Lung (tissue), 12 donors: ENCODE measurements around the gene GCGR. TPM values are rescaled to one million over a fixed set of nuclear protein-coding genes. Genes with fewer than 3 reads are reported as not detected.

Experiments
- ATAC-seq: fragments of 200-7000 bp; cut with Tn5 transposase; one replicate; pipeline ENCODE4 v1.9.1; 2020; ENCODE audit warnings: moderate number of reproducible peaks; ENCODE audit not compliant: insufficient read depth, low FRiP score
- DNase-seq, 3 donors: peaks; one replicate each; pipeline ENCODE4 v3.0.0-alpha.2; 2013 to 2017
- H3K27ac ChIP-seq, 2 donors: one replicate each; pipeline ENCODE4 v1.5.1; 2013; ENCODE audit warnings: mild to moderate bottlenecking in 2 of 2, moderate library complexity in 2 of 2, control low read depth in 1 of 2, inconsistent platforms in 1 of 2, low read depth in 1 of 2, low read length in 1 of 2
- H3K27me3 ChIP-seq, 3 donors: one replicate each; pipeline ENCODE4 v1.5.1; 2013; ENCODE audit warnings: low read length in 2 of 3; ENCODE audit not compliant: control insufficient read depth in 3 of 3, insufficient read depth in 3 of 3
- H3K36me3 ChIP-seq, 4 donors: one replicate each; pipeline ENCODE4 v1.5.1; 2013; ENCODE audit warnings: low read length in 4 of 4, mild to moderate bottlenecking in 1 of 4, moderate library complexity in 1 of 4; ENCODE audit not compliant: control insufficient read depth in 4 of 4, insufficient read depth in 4 of 4
- H3K4me1 ChIP-seq, 5 donors: one replicate each; pipeline ENCODE4 v1.5.1; 2013; ENCODE audit warnings: low read length in 5 of 5, mild to moderate bottlenecking in 2 of 5, moderate library complexity in 1 of 5; ENCODE audit not compliant: control insufficient read depth in 5 of 5, insufficient read depth in 5 of 5
- H3K4me3 ChIP-seq: one replicate; pipeline ENCODE4 v1.5.1; 2013; ENCODE audit warnings: mild to moderate bottlenecking, control low read depth, moderate library complexity
- H3K9ac ChIP-seq, 2 donors: one replicate each; pipeline ENCODE4 v1.5.1; 2013; ENCODE audit warnings: low read length in 2 of 2, control low read depth in 1 of 2; ENCODE audit not compliant: insufficient read depth in 1 of 2
- H3K9me3 ChIP-seq, 4 donors: one replicate each; pipeline ENCODE4 v1.5.1; 2013; ENCODE audit warnings: low read length in 3 of 4, mild to moderate bottlenecking in 1 of 4, moderate library complexity in 1 of 4; ENCODE audit not compliant: control insufficient read depth in 4 of 4, insufficient read depth in 3 of 4
- CTCF ChIP-seq: IDR thresholded peaks from 2 replicates; pipeline ENCODE4 v1.5.1; 2012; ENCODE audit warnings: mild to moderate bottlenecking; ENCODE audit errors: control extremely low read depth, extremely low read depth
- WGBS, 2 donors: extraction: QIAGEN DNeasy Blood & Tissue Kit; methylation state at CpG; one replicate each; pipeline ENCODE4 v1.1.7; 2013; 5-methylcytosine and 5-hydroxymethylcytosine counted together
- polyA plus RNA-seq, 2 donors: library from polyadenylated mRNA; stranded (reverse); fragments of 200-250 nt; gene quantifications; one replicate each; pipeline ENCODE4 v1.2.1, GENCODE V29; 2013
- total RNA-seq, 2 donors: library from RNA; depleted of rRNA in 1 of 2; stranded (reverse); fragments of >200 nt in 1 of 2; gene quantifications; one replicate each; pipeline ENCODE4 v1.2.1, GENCODE V29; 2014 to 2021
- donor health status: control.
- donor health status: control.
- donor health status: Bipolar disorder and iron deficiency.
- donor health status: healthy.
- donor health status: DM: yes; HTN: yes; CAD: no.

GCGR gene
- total and polyA plus RNA-seq, 4 donors: 0.09 to 0.12 (median 0.11) TPM; not detected in 1

- no peak overlapping the region for H3K27ac ChIP-seq
- no peak for ATAC-seq
- no peak overlapping the region for H3K9ac ChIP-seq
- H3K36me3 ChIP-seq: no peaks in the 10 kb centered on the region
- no peak for TF ChIP-seq CTCF
- no peaks in the 10 kb centered on the region for H3K4me1 ChIP-seq
- H3K27me3 ChIP-seq: peaks cover 0 to 10% (median 0%) of the 10 kb centered on the region in 3 donors
- no peaks in the 10 kb centered on the region for H3K9me3 ChIP-seq
- no peak overlapping the region for H3K4me3 ChIP-seq
- 19 to 36% methylated on average over 8 of the region's 8 CpGs for WGBS, 2 donors
- no peak for DNase-seq
Measured at GRCh38 chr17:81794509-81794908, 9.4 kb upstream of the GCGR start.

GRCh38 chr17:81801327-81801726, 2.6 kb upstream of the GCGR start:
- H3K27ac ChIP-seq: no peak overlapping the region
- peaks cover 0 to 4% (median 0%) of the 10 kb centered on the region in 5 donors for H3K4me1 ChIP-seq
- H3K27me3 ChIP-seq: peaks cover 0 to 41% (median 28%) of the 10 kb centered on the region in 3 donors
- no peak for DNase-seq
- no peak overlapping the region for H3K4me3 ChIP-seq
- 88 to 92% methylated on average over 9 of the region's 9 CpGs for WGBS, 2 donors
- H3K36me3 ChIP-seq: no peaks in the 10 kb centered on the region
- ATAC-seq: no peak
- TF ChIP-seq CTCF: no peak
- no peaks in the 10 kb centered on the region for H3K9me3 ChIP-seq
- H3K9ac ChIP-seq: no peak overlapping the region

- WGBS, 2 donors: 80 to 81% methylated on average over 9 of the region's 9 CpGs
- Histone ChIP-seq H3K36me3 (no peaks in the 10 kb centered on the region), H3K27ac (no peak overlapping the region), H3K9ac (no peak overlapping the region), H3K4me1 (peaks cover 0 to 4% (median 0%) of the 10 kb centered on the region in 5 donors), H3K4me3 (no peak overlapping the region), H3K9me3 (no peaks in the 10 kb centered on the region), H3K27me3 (peaks cover 0 to 43% (median 28%) of the 10 kb centered on the region in 3 donors)
- ATAC-seq (no peak), DNase-seq (no peak)
- TF ChIP-seq CTCF: no peak
Measured at GRCh38 chr17:81802048-81802758, 1.7 kb upstream of the GCGR start.
